IMR-90 (cell line): ENCODE results near the gene IL34. TPM values are rescaled to one million over a fixed set of nuclear protein-coding genes. Genes with fewer than 3 reads are reported as not detected.
"Not testable (repeated sequence)": the region's sequence is repeated elsewhere in the genome, so short reads cannot be mapped to it uniquely, and the experiment has no call there.

Experiments
- ATAC-seq: fragments of 200-7000 bp; cut with Tn5 transposase; 2 replicates; pipeline ENCODE4 v1.9.1; 2020; ENCODE audit warnings: low read depth, mild to moderate bottlenecking, moderate library complexity
- BruUV-seq: library from RNA; stranded (reverse); fragments of 400-500 nt; replicated peaks from 2 replicates; lab custom pipeline; 2021; lab: Mats Ljungman, UMichigan
- CTCF ChIA-PET: fragments of 300-600 bp; formaldehyde crosslinking; extraction: SDS; loops from one replicate; lab custom pipeline; 2021; ENCODE audit warnings: antibody characterized with exemption; lab: Yijun Ruan, JAX
- POLR2A ChIA-PET: fragments of 300-600 bp; sonication (Branson Sonifier 250); formaldehyde crosslinking; loops from one replicate; lab custom pipeline; 2022; ENCODE audit warnings: antibody characterized with exemption; ENCODE audit not compliant: unreplicated experiment; lab: Charles Lee
- DNase-seq: peaks from one replicate; pipeline ENCODE4 v3.0.0; 2013
- H2AFZ ChIP-seq: replicated peaks from 2 replicates; pipeline ENCODE3; 2013; ENCODE audit warnings: low read length, mild to moderate bottlenecking; ENCODE audit not compliant: poor library complexity
- H2AK5ac ChIP-seq: 2 replicates; pipeline ENCODE4 v1.6.1; 2013; ENCODE audit warnings: low read depth, low read length, inconsistent platforms
- H2AK9ac ChIP-seq: replicated peaks from 2 replicates; pipeline ENCODE3; 2013; ENCODE audit warnings: mild to moderate bottlenecking, low read depth, low read length, moderate library complexity; ENCODE audit not compliant: poor library complexity
- H2BK120ac ChIP-seq: 2 replicates; pipeline ENCODE4 v1.6.1; 2013; ENCODE audit warnings: low read depth, low read length, inconsistent platforms
- H2BK15ac ChIP-seq: 3 replicates; pipeline ENCODE4 v1.6.1; 2013; ENCODE audit warnings: low read depth, low read length, inconsistent platforms
- H2BK20ac ChIP-seq: 2 replicates; pipeline ENCODE4 v1.6.1; 2013; ENCODE audit warnings: low read depth, mild to moderate bottlenecking, inconsistent platforms, low read length, moderate library complexity
- H2BK5ac ChIP-seq: 2 replicates; pipeline ENCODE4 v1.6.1; 2013; ENCODE audit warnings: mild to moderate bottlenecking, low read depth, low read length, inconsistent platforms; ENCODE audit not compliant: poor library complexity, severe bottlenecking
- H3K14ac ChIP-seq: replicated peaks from 2 replicates; pipeline ENCODE4 v1.6.1; 2013; ENCODE audit warnings: low read depth, low read length, inconsistent platforms
- H3K18ac ChIP-seq: 2 replicates; pipeline ENCODE4 v1.6.1; 2013; ENCODE audit warnings: low read depth, low read length, control low read depth
- H3K23ac ChIP-seq: 2 replicates; pipeline ENCODE4 v1.6.1; 2013; ENCODE audit warnings: low read depth, low read length, inconsistent platforms
- H3K27ac ChIP-seq: 2 replicates; pipeline ENCODE4 v1.5.1; 2013; ENCODE audit warnings: mild to moderate bottlenecking, control low read depth, low read length; ENCODE audit not compliant: insufficient read depth
- H3K27me3 ChIP-seq: 2 replicates; pipeline ENCODE4 v1.6.1; 2013; ENCODE audit warnings: low read length; ENCODE audit not compliant: control insufficient read depth, insufficient read depth
- H3K36me3 ChIP-seq: 2 replicates; pipeline ENCODE4 v1.6.1; 2013; ENCODE audit warnings: low read length, mixed read lengths; ENCODE audit not compliant: control insufficient read depth, insufficient read depth
- H3K4ac ChIP-seq: 2 replicates; pipeline ENCODE4 v1.6.1; 2013; ENCODE audit warnings: low read depth, low read length, inconsistent platforms
- H3K4me1 ChIP-seq: 2 replicates; pipeline ENCODE4 v1.6.1; 2013; ENCODE audit warnings: low read length, mixed read lengths; ENCODE audit not compliant: control insufficient read depth, insufficient read depth
- H3K4me2 ChIP-seq: 2 replicates; pipeline ENCODE4 v1.6.1; 2013; ENCODE audit warnings: low read depth, mild to moderate bottlenecking, control low read depth, low read length, moderate library complexity
- H3K4me3 ChIP-seq: 2 replicates; pipeline ENCODE4 v1.5.1; 2013; ENCODE audit warnings: low read depth, mild to moderate bottlenecking, control low read depth, low read length, moderate library complexity; ENCODE audit not compliant: insufficient read depth
- H3K56ac ChIP-seq: 2 replicates; pipeline ENCODE4 v1.6.1; 2013; ENCODE audit warnings: low read length, inconsistent platforms; ENCODE audit not compliant: insufficient read depth; ENCODE audit errors: extremely low read depth
- H3K79me1 ChIP-seq, 2 experiments: 2 replicates each; pipeline ENCODE4 v1.6.1; 2013; ENCODE audit warnings: low read length in 2 of 2, inconsistent platforms in 1 of 2, low read depth in 1 of 2
- H3K9ac ChIP-seq: 2 replicates; pipeline ENCODE4 v1.6.1; 2013; ENCODE audit warnings: low read depth, low read length, control low read depth
- H3K9me1 ChIP-seq: 2 replicates; pipeline ENCODE4 v1.6.1; 2013; ENCODE audit warnings: low read length, inconsistent platforms; ENCODE audit not compliant: insufficient read depth
- H3K9me3 ChIP-seq: 2 replicates; pipeline ENCODE4 v1.6.1; 2013; ENCODE audit warnings: low read length; ENCODE audit not compliant: control insufficient read depth, insufficient read depth
- H4K20me1 ChIP-seq: 2 replicates; pipeline ENCODE4 v1.6.1; 2013; ENCODE audit warnings: low read length, inconsistent platforms; ENCODE audit not compliant: insufficient read depth
- H4K5ac ChIP-seq: 2 replicates; pipeline ENCODE4 v1.6.1; 2013; ENCODE audit warnings: mild to moderate bottlenecking, low read depth, low read length, control low read depth
- H4K8ac ChIP-seq, 2 experiments: 2 replicates each; pipeline ENCODE4 v1.6.1; 2013; ENCODE audit warnings: low read depth in 2 of 2, low read length in 2 of 2, control low read depth in 1 of 2, inconsistent platforms in 1 of 2
- H4K91ac ChIP-seq: 2 replicates; pipeline ENCODE4 v1.6.1; 2013; ENCODE audit warnings: low read depth, low read length, inconsistent platforms; ENCODE audit not compliant: insufficient read depth
- WGBS, 2 experiments: methylation state at CpG; one replicate each; pipeline versions ENCODE4 v1.1.5 to v1.1.7; 2013; ENCODE audit warnings: missing lambda C conversion rate in 2 of 2; ENCODE audit not compliant: insufficient read length in 1 of 2; ENCODE audit errors: extremely low coverage in 2 of 2; 5-methylcytosine and 5-hydroxymethylcytosine counted together
- dilution Hi-C: fragments of 300-500 bp; cut with HindIII; formaldehyde crosslinking; loops from one replicate; pipeline ENCODE4 v1.14.3; 2018; ENCODE audit warnings: low sequenced_read_pairs; ENCODE audit not compliant: unreplicated experiment
- in situ Hi-C: fragments of 300-500 bp; cut with MboI; formaldehyde crosslinking; loops from 3 replicates; pipeline ENCODE4 v1.14.3; 2019; ENCODE audit warnings: low sequenced_read_pairs, inconsistent platforms, mixed read lengths
- intact Hi-C: fragments of 100-400 bp; cut with micrococcal nuclease; formaldehyde crosslinking; loops from 2 replicates; pipeline ENCODE4 v1.10.0; 2022
- polyA plus RNA-seq, 3 experiments: library from polyadenylated mRNA; depleted of rRNA; stranded (reverse); fragments of >200 nt; gene quantifications; 2 replicates each; pipeline ENCODE4 v1.2.3, GENCODE V29; 2012; ENCODE audit warnings: low replicate concordance in 1 of 3
- total RNA-seq: library from RNA; depleted of rRNA; stranded (reverse); fragments of >200 nt; gene quantifications from 2 replicates; pipeline ENCODE4 v1.2.3, GENCODE V29; 2012

The IL34 gene
- total and polyA plus RNA-seq, 2 of the 4 experiments (the other 2 are of a cell fraction): 1.3 to 2.5 TPM

- BruUV-seq, H2AFZ ChIP-seq, H3K18ac ChIP-seq, H3K56ac ChIP-seq, DNase-seq, POLR2A ChIA-PET, H3K27ac ChIP-seq, H3K9me3 ChIP-seq, H2BK120ac ChIP-seq, H4K20me1 ChIP-seq, H3K4me3 ChIP-seq, H2BK15ac ChIP-seq, H3K4me2 ChIP-seq, H3K4me1 ChIP-seq, H3K14ac ChIP-seq, H3K79me1 ChIP-seq, H3K9me1 ChIP-seq, H4K91ac ChIP-seq, H4K8ac ChIP-seq, H4K5ac ChIP-seq, CTCF ChIA-PET, H3K9ac ChIP-seq, in situ Hi-C loops, H2BK5ac ChIP-seq, H2AK5ac ChIP-seq, H2AK9ac ChIP-seq, H3K4ac ChIP-seq, dilution Hi-C loops, H3K23ac ChIP-seq, ATAC-seq, H3K36me3 ChIP-seq, H2BK20ac ChIP-seq, H3K27me3 ChIP-seq: not testable (repeated sequence)
- intact Hi-C loops: loop anchor here (2.0 kb wide), 1 partner anchor 15 kb away; no protein-coding TSS in a partner anchor
- WGBS, 2 experiments: 58% methylated on average over 2 of the region's 3 CpGs; no CpG with 5 or more reads in 1 of the 2 experiments
Observed at GRCh38 chr16:70621864-70622263, 24.5 kb upstream of the IL34 start.
